IPS-18a (cell line): ENCODE results near the gene ERVMER34-1.

ENCODE experiments used
- H3K27ac ChIP-seq: one replicate; pipeline ENCODE4 v1.5.1; 2013; ENCODE audit warnings: low read length
- H3K27me3 ChIP-seq: one replicate; pipeline ENCODE4 v1.6.1; 2013; ENCODE audit warnings: mild to moderate bottlenecking, low read length; ENCODE audit not compliant: control insufficient read depth, insufficient read depth
- H3K36me3 ChIP-seq: one replicate; pipeline ENCODE4 v1.6.1; 2013; ENCODE audit warnings: low read depth, low read length; ENCODE audit not compliant: control insufficient read depth
- H3K4me1 ChIP-seq: one replicate; pipeline ENCODE4 v1.6.1; 2013; ENCODE audit warnings: low read depth, low read length; ENCODE audit not compliant: control insufficient read depth
- H3K4me3 ChIP-seq: one replicate; pipeline ENCODE4 v1.5.1; 2013; ENCODE audit warnings: low read length
- H3K9ac ChIP-seq: one replicate; pipeline ENCODE4 v1.6.1; 2013; ENCODE audit warnings: mild to moderate bottlenecking, low read length, moderate library complexity
- H3K9me3 ChIP-seq: one replicate; pipeline ENCODE4 v1.6.1; 2013; ENCODE audit warnings: low read depth, low read length; ENCODE audit not compliant: control insufficient read depth

Gene ERVMER34-1

DNA sequence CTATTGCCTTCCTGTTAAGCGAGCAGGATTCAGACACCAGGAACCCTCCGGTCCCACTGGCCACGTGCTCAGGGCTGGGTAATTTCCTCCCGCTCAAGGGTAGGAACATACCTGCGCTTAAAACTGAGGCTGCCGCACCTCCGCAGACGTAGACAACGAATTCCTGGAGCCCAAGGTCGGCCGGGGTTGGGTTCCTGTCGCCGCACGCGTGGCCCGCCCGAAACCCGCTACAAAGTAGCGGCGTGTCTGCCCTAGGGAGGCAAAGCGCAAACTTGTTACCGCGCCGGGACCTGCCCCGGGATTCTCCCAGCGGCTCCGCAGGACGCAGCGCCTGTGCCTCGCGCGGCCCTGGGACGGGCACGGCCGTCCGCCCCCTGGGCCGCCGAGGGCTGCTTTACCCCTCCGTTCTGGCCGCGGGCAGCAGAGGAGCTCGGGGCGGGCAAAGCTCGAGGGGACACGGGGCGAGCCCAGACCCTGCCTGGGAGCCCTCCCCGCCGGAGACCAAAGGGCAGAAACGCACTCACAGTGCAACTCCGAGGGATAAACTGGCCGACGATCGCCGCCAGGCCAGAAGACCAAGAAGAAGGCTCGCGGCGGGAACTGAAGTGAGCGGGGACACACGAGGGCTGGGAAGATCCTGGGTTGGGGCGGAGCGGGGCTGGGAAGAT, at the start of gene ERVMER34-1:
Gene ERVMER34-1 (minus strand): TSS at position 607 of the 668 bp plus-strand sequence. CDS start 5,905 bp downstream, outside the sequence.
- Histone ChIP-seq H3K36me3 (peaks cover 6% of the 10 kb centered on the region), H3K27me3 (peaks cover 28% of the 10 kb centered on the region), H3K9ac (peak within 1 kb of the TSS; percentile 59), H3K4me1 (peaks cover 3% of the 10 kb centered on the region), H3K4me3 (peak within 1 kb of the TSS; percentile 66), H3K27ac (no peak within 1 kb of the TSS), H3K9me3 (no peaks in the 10 kb centered on the region)

GRCh38 chr4:52799813-52800212, 48.6 kb upstream of the ERVMER34-1 start:
- H3K27me3 ChIP-seq, result no peaks in the 10 kb centered on the region
- no peak overlapping the region for H3K27ac ChIP-seq
- no peaks in the 10 kb centered on the region for H3K9me3 ChIP-seq
- H3K4me3 ChIP-seq, result no peak overlapping the region
- no peaks in the 10 kb centered on the region for H3K36me3 ChIP-seq
- H3K9ac ChIP-seq, result no peak overlapping the region
- H3K4me1 ChIP-seq, result peaks cover 11% of the 10 kb centered on the region

GRCh38 chr4:52795533-52795932, 44.3 kb upstream of the ERVMER34-1 start:
- H3K27me3 ChIP-seq, result no peaks in the 10 kb centered on the region
- peaks cover 7% of the 10 kb centered on the region for H3K4me1 ChIP-seq
- H3K9ac ChIP-seq, result no peak overlapping the region
- no peak overlapping the region for H3K27ac ChIP-seq
- no peaks in the 10 kb centered on the region for H3K9me3 ChIP-seq
- H3K36me3 ChIP-seq, result no peaks in the 10 kb centered on the region
- no peak overlapping the region for H3K4me3 ChIP-seq

- Histone ChIP-seq H3K36me3 (no peaks in the 10 kb centered on the region), H3K27me3 (no peaks in the 10 kb centered on the region), H3K4me3 (no peak overlapping the region), H3K9me3 (no peaks in the 10 kb centered on the region), H3K27ac (no peak overlapping the region), H3K4me1 (no peaks in the 10 kb centered on the region), H3K9ac (no peak overlapping the region)
These were observed 40.7 kb upstream of the ERVMER34-1 start for GRCh38 chr4:52791936-52792335.

DNA sequence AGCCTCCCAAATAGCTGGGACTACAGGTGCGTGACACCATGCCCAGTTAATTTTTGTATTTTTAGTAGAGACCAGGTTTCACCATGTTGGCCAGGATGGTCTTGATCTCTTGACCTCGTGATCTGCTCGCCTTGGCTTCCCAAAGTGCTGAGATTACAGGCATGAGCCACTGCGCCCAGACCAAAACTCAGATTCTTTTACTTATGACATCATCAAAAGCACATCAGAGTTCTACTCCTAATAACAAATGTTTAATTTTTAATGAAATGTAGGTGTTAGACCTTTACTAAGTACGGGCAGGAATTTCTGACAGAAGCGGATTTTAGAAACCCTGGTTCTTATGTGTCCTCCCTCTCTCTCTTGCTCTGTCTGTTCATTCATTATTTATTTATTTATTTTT, 38.5 kb upstream of the ERVMER34-1 start:
- H3K9ac ChIP-seq, result no peak overlapping the region
- no peaks in the 10 kb centered on the region for H3K9me3 ChIP-seq
- H3K4me3 ChIP-seq, result no peak overlapping the region
- no peaks in the 10 kb centered on the region for H3K27me3 ChIP-seq
- no peaks in the 10 kb centered on the region for H3K36me3 ChIP-seq
- no peaks in the 10 kb centered on the region for H3K4me1 ChIP-seq
- no peak overlapping the region for H3K27ac ChIP-seq

DNA sequence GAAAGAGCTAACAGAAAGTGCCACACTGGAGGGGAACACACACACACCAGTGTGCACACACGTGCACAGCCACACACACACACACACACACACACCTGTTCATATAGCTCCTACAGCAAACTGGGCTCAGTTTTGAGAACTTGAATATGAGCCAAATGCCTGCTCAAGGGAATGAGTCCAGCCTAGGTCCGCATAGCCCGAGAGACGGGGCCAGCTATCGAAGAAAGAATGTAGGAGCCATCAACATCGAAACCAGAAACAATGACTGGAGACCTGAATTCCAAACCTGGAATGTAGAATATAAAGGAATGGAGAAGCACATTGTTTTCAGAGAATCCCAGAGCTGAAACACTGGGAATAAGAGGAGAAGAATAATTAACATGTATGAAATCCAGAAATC, 37.6 kb upstream of the ERVMER34-1 start:
- Histone ChIP-seq H3K27ac (no peak overlapping the region), H3K4me3 (no peak overlapping the region), H3K9me3 (no peaks in the 10 kb centered on the region), H3K4me1 (no peaks in the 10 kb centered on the region), H3K27me3 (no peaks in the 10 kb centered on the region), H3K9ac (no peak overlapping the region), H3K36me3 (no peaks in the 10 kb centered on the region)

DNA sequence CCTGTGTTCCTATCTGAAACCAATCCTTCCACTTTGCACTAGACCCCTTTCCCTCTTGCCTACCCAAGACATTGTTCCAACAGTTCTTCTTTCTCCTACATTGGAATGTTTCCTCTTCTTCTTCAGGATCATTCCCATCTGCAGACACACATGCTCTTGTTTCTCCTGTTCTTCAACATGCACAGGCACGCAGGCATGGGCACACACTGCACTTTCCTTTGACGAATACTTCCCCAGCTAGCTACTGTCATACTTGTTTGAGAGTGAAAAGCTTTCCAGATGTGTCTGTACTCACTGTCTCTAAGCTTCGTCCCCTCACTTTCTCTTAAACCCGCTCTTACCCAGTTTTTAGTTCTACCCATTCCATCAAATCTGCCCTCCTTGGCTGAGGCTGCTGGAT, 31.8 kb upstream of the ERVMER34-1 start:
- H3K4me1 ChIP-seq, result no peaks in the 10 kb centered on the region
- H3K36me3 ChIP-seq, result no peaks in the 10 kb centered on the region
- H3K27ac ChIP-seq, result no peak overlapping the region
- no peaks in the 10 kb centered on the region for H3K9me3 ChIP-seq
- no peaks in the 10 kb centered on the region for H3K27me3 ChIP-seq
- no peak overlapping the region for H3K4me3 ChIP-seq
- no peak overlapping the region for H3K9ac ChIP-seq

DNA sequence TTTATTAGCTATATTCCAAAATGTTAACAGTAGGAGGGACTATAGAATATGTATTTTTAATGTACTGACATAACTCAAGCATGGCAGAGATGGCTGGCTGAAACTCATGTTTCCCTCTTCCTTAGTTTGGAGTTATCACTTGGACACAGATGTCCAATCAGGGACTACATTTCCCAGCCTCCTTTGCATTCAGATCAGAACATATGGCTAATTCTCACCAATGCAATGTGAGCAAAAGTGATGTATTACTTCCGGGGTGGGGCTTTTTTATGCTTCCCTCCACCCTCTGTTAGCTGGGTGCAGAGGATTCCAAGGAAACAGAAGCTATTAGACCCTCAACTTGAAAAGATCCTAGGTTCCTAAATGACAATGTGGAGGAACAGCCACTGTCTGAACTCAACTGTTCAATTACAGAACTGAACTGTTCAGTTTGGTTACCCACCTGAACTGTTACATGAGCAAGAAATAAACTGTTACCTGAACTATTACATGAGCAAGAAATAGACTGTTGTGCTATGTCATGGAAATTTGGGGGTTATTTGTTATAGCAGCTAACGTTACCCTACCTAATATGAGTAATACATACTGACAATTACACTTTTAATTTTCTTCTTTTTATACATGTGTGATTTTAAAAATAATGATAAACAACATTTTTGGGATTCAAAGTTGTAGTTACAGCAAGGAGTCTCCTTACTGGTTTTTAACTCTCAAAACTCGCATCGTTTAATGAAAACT, 29.6 kb upstream of the ERVMER34-1 start:
- no peak overlapping the region for H3K4me3 ChIP-seq
- no peak overlapping the region for H3K27ac ChIP-seq
- H3K9me3 ChIP-seq, result no peaks in the 10 kb centered on the region
- no peak overlapping the region for H3K9ac ChIP-seq
- H3K27me3 ChIP-seq, result no peaks in the 10 kb centered on the region
- H3K4me1 ChIP-seq, result no peaks in the 10 kb centered on the region
- no peaks in the 10 kb centered on the region for H3K36me3 ChIP-seq

GRCh38 chr4:52780206-52780605, 29.0 kb upstream of the ERVMER34-1 start:
- Histone ChIP-seq H3K9ac (no peak overlapping the region), H3K27me3 (no peaks in the 10 kb centered on the region)

GRCh38 chr4:52760256-52760655, 9.0 kb upstream of the ERVMER34-1 start:
- Histone ChIP-seq H3K27ac (no peak overlapping the region), H3K36me3 (no peaks in the 10 kb centered on the region), H3K9me3 (no peaks in the 10 kb centered on the region), H3K4me3 (no peak overlapping the region), H3K9ac (no peak overlapping the region), H3K27me3 (no peaks in the 10 kb centered on the region), H3K4me1 (no peaks in the 10 kb centered on the region)

More at GRCh38 chr4:52780206-52780605, 29.0 kb upstream of the ERVMER34-1 start:
- Histone ChIP-seq H3K4me1 (no peaks in the 10 kb centered on the region), H3K4me3 (no peak overlapping the region), H3K9me3 (no peaks in the 10 kb centered on the region), H3K27ac (no peak overlapping the region), H3K36me3 (no peaks in the 10 kb centered on the region)

DNA sequence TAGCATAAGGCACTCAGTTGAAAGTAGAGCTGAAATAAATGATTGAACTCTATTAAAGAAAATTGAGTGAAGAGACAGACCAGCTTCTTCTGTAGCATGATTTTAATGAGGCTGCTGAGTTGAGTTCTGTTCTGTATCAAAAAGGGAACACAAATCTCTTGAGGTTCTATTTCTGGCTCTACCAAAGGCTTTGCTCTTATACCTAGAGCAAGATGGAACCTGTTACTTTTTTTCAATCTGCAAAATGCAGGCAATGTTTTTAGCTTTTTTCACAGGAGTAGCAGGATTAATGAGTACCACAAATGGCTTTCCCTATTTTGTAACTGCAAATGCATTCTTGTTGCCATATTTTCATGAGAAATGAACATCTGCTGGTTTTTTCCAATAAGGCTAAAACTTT, 4.2 kb upstream of the ERVMER34-1 start:
- Histone ChIP-seq H3K4me1 (peaks cover under 1% of the 10 kb centered on the region), H3K9ac (no peak overlapping the region), H3K4me3 (no peak overlapping the region), H3K9me3 (no peaks in the 10 kb centered on the region), H3K27ac (no peak overlapping the region), H3K27me3 (peaks cover 22% of the 10 kb centered on the region), H3K36me3 (no peaks in the 10 kb centered on the region)

DNA sequence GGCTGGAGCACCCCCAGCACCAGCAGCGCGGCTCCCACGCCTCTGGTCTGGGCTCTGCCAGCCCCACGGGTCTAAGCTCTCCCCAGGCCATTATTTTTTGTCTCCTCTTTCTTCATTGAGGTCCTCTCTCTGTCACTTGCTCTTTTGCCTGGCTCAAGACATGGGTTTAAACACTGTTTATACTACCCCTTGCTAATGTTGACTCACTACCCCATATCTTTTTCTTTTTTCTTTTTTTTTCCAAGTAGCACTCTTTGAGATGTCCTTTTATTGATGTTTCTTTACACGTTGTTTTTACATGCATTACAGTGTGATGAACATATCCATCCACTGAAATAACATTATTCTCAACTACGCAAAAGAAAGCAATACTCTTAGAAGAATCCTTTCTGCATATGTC, 1.7 kb upstream of the ERVMER34-1 start:
- peaks cover 3% of the 10 kb centered on the region for H3K4me1 ChIP-seq
- no peaks in the 10 kb centered on the region for H3K9me3 ChIP-seq
- H3K27ac ChIP-seq, result no peak overlapping the region
- peaks cover 28% of the 10 kb centered on the region for H3K27me3 ChIP-seq
- no peaks in the 10 kb centered on the region for H3K36me3 ChIP-seq
- no peak overlapping the region for H3K4me3 ChIP-seq
- no peak overlapping the region for H3K9ac ChIP-seq
